GM18498 (cell line): ENCODE data around the gene YARS1.

Source experiments
- ATAC-seq: cut with Tn5 transposase; IDR thresholded peaks from one replicate; pipeline ENCODE4 v1.9.1; 2021; ENCODE audit warnings: mild to moderate bottlenecking, moderate library complexity; ENCODE audit not compliant: unreplicated experiment

Gene YARS1

DNA sequence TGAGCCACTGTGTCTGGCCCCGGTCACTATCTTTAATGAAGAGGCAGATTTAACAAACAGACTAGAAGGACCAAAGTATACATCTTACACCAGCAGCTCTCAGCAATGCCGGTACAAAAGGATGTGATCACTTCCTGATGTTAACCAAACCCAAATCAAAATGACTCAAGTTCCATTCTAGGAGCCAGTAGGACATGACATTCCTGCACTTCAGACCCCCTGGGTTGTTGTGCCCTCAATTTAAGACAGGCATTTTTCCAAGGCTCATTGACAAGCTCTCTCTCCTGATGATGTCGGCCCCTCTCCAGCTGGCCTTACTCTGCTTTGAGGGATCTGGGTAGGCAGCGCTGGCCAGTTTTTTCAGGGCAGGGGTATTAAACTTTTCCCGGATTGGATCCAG lies 35.1 kb downstream of the YARS1 start:
- ATAC-seq, result no peak

DNA sequence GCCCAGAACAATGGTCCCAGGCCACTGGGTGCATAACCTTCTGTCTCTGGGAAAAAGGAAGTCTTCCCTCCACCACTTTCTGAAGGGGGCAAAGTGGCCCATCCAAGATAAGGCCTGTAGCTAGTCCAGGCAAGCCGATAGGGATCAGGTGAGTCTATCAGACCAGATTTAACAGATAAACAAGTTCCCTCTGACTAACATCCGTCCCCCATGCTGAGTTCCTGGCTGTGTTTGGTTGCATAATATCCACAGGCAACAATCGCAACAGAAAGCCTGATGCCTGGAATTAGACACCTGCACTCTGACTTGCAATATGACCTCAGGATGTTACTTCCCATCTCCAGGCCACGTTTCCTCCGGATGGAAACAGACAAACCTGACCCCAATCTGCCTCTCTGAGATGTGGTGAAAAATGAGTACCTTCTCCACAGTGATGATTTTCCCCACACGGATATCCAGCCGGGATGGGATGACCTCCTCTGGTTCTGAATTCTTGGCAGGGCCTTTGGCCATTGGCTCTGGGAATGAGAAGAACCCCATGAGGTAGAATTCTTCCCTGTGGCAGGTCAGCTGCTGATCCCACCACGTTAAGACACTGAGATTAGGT lies 36.4 kb downstream of the YARS1 start:
- no peak for ATAC-seq

GRCh38 chr1:32780005-32780404 lies 37.2 kb downstream of the YARS1 start:
- no peak for ATAC-seq

- ATAC-seq, result no peak
Observed at GRCh38 chr1:32779242-32779641, 37.9 kb downstream of the YARS1 start.

DNA sequence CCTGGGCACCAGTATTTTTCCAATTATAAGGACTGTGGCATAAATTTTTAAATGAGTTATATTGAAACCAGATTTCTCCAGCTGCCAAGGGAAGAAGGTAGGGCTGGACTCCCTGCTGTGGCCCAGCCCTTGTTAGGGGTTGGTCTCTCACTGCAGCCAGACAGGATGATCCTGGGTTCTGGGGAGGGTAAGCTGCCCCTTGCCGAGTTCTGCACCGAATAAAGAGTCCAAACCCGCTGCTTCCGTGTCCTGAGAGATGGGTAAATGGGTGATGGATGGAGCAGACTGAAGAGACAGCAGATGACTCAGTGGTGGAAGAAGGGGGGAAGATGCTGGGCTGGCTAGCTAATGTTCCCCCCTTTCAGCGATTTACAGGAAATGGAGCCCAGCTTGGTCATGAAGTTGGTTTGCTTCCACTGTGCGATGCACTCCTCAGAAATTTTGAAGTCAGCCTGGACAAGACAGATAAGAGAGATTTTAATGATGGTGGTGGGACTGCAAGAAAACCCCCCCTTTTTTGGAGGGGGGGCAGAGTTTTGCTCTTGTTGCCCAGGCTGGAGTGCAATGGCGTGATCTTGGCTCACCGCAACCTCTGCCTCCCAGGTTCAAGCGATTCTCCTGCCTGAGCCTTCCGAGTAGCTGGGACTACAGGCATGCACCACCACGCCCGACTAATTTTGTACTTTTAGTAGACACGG lies 41.4 kb downstream of the YARS1 start:
- no peak for ATAC-seq

GRCh38 chr1:32774950-32775634 lies 42.1 kb downstream of the YARS1 start:
- no peak for ATAC-seq

DNA sequence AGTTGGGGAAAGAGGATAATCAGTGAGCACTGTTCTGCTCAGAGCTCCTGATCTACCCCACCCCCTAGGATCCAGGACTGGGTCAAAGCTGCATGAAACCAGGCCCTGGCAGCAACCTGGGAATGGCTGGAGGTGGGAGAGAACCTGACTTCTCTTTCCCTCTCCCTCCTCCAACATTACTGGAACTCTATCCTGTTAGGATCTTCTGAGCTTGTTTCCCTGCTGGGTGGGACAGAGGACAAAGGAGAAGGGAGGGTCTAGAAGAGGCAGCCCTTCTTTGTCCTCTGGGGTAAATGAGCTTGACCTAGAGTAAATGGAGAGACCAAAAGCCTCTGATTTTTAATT lies 42.7 kb downstream of the YARS1 start:
- no peak for ATAC-seq

GRCh38 chr1:32773764-32774463 lies 43.2 kb downstream of the YARS1 start:
- no peak for ATAC-seq

GRCh38 chr1:32773018-32773763 lies 44.0 kb downstream of the YARS1 start:
- ATAC-seq, result no peak

GRCh38 chr1:32772281-32773017 lies 44.7 kb downstream of the YARS1 start:
- ATAC-seq, result no peak

GRCh38 chr1:32771561-32772280 lies 45.4 kb downstream of the YARS1 start:
- ATAC-seq, result no peak

DNA sequence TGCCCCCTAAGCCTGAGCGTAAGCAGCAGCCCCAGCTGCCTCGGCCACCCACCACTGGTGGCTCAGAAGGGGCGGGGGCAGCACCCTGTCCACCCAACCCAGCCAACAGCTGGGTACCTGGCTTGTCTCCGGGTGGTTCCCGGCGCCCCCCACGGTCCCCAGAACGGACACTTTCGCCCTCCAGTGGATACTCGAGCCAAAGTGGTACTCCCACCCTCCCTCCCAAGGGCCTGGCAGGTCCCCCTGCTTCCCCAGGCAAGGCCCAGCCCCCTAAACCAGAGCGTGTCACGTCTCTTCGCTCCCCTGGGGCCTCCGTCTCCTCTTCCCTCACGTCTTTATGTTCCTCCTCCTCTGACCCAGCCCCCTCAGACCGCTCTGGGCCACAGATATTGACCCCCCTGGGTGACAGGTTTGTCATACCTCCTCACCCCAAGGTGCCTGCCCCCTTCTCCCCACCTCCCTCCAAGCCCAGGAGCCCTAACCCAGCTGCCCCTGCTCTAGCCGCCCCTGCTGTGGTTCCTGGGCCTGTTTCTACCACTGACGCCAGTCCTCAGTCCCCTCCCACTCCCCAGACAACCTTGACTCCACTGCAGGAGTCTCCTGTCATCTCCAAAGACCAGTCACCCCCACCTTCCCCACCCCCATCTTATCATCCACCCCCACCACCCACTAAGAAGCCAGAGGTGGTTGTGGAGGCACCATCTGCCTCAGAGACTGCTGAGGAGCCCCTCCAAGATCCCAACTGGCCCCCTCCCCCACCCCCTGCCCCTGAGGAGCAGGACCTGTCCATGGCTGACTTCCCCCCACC lies 46.2 kb downstream of the YARS1 start:
- no peak for ATAC-seq

- ATAC-seq, result no peak
Observed at GRCh38 chr1:32770221-32770731, 46.9 kb downstream of the YARS1 start.

DNA sequence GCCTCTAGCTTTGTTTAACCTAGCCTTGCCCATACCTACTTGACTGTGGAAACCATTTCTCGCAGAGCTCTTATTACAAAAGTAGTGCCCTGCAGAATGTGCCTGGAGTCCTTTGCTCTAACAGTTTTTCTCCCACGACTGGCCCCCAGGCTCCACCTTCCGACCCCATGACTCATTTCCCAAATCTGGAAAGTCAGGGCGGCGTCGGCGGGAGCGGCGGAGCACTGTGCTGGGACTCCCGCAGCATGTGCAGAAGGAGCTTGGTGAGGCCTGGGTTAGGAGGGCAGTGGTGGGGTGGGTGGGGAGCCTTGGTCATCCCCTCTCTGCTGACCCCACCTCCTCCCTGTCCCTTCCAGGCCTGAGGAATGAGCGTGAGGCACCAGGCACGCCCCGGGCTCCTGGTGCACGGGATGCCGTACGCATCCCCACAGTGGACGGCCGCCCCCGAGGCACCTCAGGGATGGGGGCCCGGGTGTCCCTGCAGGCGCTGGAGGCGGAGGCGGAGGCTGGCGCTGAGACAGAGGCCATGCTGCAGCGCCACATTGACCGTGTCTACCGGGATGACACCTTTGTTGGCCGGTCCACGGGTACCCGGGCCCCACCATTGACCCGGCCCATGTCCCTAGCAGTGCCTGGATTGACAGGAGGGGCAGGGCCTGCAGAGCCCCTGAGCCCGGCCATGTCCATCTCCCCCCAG lies 47.5 kb downstream of the YARS1 start:
- no peak for ATAC-seq

DNA sequence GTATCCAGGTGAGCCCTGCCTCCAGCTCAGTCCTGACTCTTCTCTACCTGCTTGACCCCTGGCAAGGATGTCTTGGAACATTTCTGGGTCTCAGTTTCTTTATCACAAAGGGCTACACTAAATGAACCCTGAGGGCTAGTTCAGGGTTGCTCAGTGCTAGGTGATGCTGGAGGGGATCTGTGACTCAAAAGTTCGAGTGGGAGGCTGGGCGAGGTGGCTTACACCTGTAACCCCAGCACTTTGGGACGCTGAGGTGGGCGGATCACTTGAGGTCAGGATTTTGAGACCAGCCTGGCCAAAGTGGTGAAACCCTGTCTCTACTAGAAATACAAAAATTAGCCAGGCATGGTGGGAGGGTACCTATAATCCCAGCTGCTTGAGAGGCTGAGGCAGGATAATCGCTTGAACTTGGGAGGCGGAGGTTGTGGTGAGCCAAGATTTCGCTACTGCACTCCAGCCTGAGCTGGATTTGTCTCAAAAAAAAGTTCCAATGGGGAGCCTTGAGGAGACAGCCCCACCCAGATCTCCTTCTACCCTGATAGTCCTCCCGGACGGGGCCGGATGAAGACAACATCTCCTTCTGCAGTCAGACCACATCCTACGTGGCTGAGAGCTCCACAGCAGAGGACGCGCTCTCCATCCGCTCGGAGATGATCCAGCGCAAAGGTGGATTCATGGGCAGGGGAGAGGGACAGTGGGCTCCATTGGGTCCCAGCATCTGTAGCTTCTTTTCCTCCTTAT lies 48.9 kb downstream of the YARS1 start:
- ATAC-seq, result no peak

DNA sequence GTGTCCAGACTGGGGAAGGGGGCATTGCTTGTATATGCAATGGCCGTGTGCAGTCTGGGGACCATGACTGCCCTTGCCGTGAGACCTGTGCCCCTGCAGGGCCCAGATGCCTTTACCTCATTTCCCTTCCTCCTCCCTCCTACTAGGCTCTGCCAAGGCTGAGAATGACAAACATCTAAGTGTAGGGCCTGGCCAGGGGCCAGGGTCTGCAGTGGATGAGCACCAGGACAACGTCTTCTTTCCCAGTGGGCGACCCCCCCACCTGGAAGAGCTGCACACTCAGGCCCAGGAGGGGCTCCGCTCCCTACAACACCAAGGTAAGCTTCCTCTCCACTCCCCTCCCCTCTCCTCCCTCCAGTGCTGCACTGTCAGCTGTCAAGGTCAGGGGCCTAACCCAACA lies 49.5 kb downstream of the YARS1 start:
- no peak for ATAC-seq

GRCh38 chr1:32767156-32767555 lies 50.0 kb downstream of the YARS1 start:
- ATAC-seq, result no peak
